SW 1271 (cell line): ENCODE data around the gene VWA8.
"Not testable (repeated sequence)": the region's sequence is repeated elsewhere in the genome, so short reads cannot be mapped to it uniquely, and the experiment has no call there.

Source experiments
- DNase-seq, 2 experiments: peaks; one replicate each; lab custom pipeline; 2025; lab: John Stamatoyannopoulos, UW

VWA8 gene

DNA sequence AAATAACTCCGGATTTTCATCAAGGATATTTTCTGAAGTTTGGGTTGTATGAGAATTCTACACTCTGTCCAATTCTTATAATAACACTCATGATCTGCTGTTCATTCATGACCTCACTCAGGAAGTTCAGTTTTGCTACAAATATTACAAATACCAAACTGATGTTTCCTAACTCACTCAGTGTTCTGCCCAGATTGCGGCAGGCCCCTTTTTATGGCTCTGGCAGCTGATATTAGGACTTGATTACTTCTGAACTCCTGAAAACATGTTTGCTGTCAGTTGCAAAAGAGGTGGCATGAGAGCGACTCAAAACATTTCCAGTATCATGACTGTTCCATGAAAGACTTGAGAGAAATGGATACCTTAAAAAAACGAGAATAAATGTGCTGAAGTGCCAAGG lies 315.6 kb downstream of the VWA8 start:
- DNase-seq = peak; percentile 31 to 42

DNA sequence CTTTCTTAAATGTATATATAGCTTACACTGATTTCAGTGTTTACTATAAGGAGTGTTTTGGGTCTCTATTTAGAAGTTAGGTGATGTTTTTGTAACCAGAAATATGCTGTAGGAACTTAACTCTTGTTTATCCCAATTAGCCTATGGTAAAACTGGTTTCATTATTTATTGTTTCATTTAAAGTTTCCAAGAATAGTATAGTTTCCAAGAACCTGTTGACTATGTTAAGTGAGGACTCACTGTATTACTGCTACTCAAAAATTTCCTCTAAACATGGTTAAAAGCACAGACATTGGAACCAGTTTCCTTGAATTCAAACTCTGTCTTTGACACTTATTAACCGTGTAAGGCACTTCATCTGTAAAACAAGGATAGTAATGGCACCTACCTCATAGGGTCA lies 316.2 kb downstream of the VWA8 start:
- no peak for DNase-seq

DNA sequence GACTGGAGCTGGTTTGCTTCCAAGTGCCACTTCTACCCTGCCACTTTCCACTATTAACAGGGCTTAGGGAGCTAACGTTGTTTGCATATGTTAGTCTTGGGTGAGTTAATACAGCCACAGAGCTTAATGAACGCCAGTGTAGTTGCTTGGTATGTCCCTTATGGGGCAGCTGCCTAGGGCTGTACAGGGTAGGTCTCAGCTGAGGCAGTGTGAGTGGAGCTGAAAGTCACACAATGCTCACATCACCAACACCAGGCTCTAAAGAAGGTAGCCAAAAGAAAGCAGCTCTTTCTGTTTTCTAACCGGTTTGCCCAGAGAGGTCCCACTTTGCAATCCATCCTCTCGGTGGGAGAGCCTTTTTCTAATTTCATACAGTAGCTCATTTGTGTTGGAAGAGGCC lies 317.4 kb downstream of the VWA8 start:
- DNase-seq = no peak

DNA sequence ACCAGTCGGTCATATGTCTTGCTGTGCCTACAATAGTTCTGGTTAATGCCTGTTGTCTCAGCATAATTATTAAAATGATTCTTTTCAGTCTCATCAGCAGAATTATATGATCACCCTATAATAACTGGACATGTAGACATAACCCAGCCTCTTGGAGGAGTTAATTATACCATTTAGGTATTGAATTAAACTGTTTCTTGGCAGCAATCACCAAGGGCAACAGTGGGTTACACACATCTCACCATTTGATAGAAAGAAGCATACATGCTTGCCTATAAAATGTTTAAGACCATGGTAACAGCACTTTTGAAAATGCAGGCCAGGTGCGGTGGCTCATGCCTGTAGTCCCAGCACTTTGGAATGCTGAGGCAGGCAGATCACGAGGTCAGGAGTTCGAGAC lies 318.9 kb downstream of the VWA8 start:
- no peak for DNase-seq

DNA sequence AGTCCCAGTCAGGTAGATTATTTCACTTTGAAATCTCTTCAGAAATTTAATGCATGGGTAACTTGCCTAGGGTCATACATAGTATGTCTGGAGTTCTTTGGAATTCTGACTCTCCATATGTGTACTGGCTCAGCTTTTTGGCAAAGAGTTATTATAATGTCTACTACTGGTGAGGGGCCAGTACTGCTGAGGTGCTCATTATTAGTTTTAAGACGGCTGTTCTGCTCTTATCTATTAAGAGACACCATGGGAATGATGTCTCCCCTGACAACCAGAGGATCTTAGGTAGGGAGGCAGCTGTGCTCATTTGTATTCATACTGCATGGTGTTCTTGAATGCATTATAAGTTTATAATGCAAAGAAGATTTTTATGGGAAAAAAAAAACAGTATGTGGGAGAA lies 319.5 kb downstream of the VWA8 start:
- no peak for DNase-seq

DNA sequence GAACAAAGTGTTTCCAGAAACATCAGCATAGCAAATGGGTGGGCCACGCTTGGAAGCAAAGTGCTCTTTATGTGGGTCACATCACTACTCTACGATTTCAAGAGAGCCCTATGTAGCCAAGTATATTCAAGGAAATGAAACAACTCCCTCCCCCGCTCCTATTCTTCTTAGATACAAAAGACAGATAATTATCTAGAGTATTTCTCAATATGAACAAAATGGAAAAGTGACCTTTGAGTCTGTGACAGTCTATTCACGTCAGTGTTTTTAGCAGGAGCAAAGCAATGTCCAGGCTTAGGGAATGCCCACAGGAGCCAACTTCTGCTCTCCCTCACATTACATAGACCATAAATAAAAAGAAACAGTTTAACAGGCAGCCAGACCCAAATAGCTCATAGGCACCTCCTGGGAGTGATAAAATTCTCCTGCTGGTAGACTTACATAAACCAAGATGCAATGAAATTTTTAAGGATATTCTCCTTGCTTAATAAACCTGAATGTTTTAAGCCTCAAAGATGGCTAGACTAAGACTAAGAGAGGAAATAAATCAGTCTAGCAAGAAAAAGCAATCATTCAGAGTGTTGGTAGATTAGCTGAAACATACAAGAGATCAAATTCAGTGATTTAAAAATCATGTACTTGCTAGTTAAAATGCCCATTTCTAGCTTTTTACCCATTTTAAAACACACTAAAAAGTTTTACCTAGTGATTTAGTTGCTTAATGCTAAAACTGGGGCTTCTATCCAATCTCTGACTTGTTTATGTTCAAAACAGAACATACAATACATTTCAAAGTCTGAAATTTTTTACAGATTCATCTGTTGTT lies 320.7 kb downstream of the VWA8 start:
- DNase-seq = no peak

DNA sequence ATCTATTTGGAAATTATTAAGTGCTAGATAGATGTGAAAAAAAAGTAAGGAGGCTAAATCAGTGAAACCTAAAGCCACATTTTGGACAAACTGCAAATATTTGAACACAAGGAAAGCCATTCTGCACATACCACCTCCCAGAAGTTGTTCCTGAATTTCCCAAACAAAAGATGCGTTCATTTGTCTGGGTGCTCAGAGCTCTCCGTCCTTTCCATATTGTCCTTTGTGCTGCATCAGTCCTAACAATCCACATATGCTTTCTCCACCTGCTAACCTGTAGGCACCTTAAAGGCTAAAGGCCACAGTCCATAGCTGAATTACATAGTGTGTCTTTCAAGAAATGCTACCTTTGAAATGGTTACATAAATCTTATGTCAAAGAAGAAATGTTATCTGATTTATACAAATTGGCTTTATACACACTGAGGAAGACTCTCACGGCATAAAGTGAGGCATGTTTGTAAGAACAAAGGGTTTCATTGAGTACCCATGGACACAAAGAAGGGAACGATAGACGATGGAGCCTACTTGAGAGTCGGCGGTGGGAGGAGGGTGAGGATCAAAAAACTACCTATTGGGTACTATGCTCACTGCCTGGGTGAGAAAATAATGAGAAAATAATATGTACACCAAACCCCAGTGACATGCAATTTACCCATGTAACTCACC lies 321.5 kb downstream of the VWA8 start:
- DNase-seq = no peak

DNA sequence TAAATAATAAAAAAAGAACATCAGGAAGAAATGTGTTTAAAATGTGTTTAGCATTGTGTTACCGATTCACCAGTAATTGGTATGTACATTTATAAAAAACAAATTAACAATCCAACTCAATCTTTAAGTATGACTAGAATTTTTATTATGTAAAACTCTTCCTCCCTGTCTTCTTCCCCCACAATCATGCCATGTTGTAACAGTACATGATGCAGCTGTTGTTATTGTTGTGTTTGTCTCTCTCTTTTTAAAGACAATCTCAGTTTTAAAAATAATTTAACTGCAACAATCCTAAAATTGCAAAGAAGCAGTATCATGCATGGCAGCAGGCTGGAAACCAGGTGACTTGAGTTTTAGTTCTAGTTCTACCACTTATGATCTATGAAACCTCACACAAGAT lies 323.3 kb downstream of the VWA8 start:
- DNase-seq = no peak

DNA sequence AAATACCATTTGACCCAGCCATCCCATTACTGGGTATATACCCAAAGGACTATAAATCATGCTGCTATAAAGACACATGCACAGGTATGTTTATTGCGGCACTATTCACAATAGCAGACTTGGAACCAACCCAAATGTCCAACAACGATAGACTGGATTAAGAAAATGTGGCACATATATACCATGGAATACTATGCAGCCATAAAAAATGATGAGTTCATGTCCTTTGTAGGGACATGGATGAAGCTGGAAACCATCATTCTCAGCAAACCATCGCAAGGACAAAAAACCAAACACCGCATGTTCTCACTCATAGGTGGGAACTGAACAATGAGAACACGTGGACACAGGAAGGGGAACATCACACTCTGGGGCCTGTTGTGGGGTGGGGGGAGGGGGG lies 323.9 kb downstream of the VWA8 start:
- not testable (repeated sequence) for DNase-seq

DNA sequence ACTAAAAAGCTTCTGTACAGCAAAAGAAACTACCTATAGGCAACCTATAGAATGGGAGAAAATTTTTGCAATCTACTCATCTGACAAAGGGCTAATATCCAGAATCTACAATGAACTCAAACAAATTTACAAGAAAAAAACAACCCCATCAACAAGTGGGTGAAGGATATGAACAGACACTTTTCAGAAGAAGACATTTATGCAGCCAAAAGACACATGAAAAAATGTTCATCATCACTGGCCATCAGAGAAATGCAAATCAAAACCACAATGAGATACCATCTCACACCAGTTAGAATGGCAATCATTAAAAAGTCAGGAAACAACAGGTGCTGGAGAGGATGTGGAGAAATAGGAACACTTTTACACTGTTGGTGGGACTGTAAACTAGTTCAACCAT lies 324.3 kb downstream of the VWA8 start:
- DNase-seq = not testable (repeated sequence)

DNA sequence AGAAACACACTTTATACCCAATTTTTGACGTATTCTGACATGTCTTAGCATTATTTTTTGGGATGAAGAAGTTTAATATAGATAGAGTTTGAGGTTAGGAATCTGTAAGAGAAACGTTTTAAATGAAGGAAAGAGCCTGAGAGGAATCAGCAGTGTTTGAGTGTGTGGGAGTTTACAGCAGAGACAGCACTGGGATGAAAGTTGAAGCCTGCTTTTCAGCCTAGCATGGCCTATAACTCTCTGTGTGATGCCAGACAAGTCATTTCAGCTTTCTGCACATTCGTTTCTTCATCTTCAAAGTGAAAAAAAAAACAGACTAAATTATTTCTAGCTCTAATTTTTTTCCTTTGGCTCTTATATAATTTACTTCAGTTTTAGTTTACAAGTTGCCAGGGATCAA lies 326.5 kb downstream of the VWA8 start:
- DNase-seq = no peak

DNA sequence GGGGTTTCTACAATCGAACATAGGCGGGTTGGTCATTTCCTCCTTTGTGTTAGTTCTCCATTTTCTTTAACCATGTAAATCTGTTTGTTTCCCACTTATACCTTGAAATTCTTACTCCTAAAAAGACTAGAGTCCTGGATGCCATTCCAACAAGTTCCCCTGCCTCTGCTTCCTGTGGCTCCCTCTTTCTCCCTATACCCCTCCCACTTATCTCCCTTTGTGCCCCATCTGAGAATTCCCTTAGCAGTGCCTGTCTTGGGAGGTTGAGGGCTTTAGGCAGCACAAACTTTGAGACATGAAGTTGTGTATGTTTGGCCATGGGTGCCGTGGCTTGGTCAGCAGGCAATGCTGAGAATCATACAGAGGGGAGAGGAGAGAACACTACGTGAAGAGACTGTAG lies 327.1 kb downstream of the VWA8 start:
- no peak for DNase-seq

DNA sequence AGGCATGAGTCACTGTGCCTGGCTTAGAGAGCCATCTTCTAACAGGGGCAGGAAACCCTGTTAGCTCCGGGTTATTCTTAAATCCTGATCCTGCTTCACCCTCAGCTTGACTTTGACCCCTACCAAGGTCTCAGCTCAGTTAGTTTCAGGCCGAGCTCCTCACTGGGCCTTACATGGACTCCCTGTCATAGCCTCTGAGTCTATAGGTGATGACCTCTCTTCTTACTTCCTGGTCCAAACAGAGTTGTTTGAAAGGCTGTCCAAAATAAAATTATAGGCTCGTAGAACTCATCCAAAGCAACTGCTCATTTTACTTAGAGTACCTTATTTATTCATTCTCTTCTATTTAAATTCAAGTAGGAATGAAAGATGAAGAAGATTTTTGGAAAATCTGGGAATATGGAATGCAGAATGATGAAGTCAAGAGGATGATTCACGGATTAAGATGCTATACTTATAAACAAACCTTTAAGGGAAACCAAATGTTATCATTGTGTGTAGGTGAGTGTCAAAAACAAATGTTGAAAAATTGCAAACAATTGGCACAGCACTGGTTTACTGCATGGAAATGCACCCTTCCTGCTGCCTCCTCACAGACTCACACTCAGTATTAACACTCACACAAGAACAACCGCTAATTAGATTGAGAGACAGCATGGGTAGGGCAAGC lies 329.5 kb downstream of the VWA8 start:
- DNase-seq = no peak

DNA sequence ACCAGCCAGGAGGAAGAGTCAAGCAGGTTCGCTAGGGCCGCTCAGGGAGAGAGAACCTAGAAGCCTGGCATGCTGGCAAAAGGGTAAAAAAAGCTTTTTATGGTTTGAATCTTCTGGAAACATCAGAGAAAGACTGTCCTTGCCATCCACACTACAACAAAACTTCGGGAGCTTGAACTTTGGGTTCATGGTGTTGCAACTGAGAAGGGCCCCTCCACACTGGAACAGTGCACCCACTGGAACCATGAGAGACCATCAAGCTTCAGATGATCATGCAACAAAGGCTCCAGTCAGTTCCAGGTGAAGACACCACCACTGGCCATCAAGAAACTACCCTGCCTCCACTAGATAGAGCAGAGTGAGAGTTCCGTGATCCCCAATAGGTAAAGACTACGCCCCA lies 333.5 kb downstream of the VWA8 start:
- no peak for DNase-seq

DNA sequence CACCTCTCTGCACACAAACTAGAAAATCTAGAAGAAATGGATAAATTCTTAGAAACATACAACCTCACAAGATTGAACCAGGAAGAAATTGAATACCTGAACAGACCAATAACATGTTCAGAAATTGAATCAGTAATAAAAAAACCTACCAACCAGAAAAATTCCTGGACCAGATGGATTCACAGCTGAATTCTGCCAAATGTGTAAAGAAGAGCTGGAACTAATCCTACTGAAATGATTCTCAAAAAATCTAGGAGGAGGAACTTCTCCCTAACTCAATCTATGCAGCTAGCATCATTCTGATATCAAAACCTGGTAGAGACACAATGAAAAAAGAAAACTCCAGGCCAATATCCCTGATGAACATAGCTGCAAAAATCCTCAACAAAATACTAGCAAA lies 336.9 kb downstream of the VWA8 start:
- no peak for DNase-seq

DNA sequence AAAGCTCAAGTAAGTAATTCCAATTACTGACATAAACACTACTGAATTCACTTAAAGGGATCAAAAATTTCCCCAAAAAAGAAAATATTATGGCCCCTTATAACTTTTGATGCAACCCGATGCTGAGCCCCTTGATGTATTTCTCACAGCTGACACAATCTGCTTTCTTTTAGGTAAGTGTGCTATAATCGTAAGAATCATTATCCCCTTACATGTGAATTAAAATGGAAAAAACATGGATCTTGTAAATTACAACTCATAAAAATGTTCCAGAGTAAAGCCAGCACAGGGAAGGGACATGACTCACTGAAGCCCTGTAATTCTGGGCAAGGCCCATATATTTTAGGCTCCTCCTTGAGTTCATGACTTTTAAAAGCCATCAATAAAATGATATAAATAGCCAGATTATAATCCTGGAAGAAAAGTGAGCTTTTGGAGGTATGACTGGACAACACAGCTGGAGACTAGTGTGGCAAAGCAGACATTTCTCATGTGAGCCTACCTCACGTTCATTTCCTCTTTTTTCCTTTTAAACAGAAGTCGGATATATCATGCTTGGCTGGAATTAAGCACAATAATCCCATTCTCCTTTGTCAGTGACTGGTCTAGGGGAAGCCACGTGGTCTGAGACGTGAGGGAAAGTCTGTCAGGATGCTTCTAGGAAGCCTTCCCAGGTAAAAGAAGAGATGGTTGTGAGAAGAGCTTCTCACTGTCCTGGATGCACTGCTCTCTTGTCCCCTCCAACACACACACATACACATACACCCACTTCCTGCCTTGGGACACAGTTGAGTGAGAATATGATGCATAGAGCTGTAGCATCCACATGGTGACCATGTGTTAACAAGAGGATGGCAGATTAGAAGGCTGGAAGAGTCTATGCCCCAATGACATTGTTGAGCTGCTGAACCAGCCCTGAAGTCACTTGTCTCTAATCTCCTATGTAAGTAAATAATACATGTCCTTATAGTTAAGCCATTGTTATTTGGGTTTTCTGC lies 338.2 kb downstream of the VWA8 start:
- DNase-seq = no peak

DNA sequence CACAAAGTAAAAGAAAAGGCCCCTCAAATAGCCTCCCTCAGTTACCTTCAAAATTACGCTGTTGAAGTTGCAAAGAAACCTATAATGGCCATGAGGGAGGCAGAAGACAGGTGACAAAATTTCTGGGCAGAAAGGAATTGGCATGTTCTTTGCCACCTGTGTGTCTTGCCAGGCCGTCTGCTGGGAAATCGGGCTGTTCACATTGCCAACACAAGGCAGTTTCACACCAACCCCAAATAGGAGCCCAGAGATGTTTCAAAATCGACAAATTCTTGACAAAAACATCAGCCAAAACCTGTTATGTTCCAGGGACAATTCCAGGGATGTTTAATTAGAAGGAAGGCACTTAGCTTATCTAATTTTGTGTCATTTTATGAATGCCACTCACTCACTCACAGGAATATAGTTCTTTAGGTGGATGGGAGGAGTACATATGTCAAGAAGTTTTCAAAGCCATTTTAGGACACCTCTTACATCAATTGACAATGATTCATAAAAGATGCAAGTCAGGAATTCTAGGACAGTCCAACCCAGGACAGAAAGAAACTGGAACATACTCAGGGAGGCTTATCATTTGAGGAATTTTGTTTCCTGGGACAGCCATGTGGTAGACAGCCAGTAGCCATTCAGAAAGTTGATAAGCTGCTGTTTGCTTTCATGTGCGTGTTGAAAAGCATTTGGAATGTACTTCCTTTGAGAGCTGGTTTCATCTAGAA lies 339.0 kb downstream of the VWA8 start:
- DNase-seq = no peak

DNA sequence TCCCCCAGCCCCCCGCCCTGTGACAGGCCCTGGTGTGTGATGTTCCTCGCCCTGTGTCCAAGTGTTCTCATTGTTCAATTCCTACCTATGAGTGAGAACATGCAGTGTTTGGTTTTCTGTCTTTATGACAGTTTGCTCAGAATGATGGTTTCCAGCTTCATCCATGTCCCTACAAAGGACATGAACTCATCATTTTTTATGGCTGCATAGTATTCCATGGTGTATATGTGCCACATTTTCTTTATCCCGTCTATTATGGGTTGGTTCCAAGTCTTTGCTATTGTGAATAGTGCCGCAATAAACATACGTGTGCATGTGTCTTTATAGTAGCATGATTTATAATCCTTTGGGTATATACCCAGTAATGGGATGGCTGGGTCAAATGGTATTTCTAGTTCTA lies 343.3 kb downstream of the VWA8 start:
- not testable (repeated sequence) for DNase-seq

DNA sequence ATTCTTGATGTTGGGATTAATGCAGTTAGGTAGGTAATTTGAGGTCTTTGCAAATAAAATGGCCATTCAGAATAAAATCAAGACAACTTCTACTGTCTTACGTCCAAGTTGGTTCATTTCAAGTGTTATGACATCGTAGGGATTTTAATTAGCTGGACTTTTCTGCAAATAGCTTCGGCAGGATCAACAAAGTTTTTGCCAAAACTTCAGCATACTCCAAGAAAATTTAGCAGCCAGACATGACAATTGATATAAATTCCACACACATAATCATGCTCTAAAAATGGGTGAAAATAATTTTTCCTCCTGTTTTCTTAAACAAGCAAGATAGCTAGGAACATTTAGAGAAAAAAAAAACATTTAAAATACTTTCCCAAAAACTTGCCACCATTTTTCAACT lies 344.8 kb downstream of the VWA8 start:
- no peak for DNase-seq

DNA sequence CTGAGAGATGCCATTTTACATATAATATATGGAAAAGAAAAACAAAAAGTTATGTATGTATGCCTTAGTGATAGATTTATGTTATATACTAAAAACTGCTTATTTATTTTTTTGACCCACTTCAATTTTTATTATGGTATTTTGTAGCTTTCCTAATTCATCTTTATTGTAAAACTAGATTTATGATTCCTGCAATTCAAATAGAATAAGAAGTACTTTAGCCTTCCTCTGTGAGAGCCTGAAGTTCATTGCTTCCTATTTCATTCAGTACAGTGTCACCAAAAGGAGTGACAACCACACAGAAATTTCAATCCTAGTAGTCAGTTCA lies 345.4 kb downstream of the VWA8 start:
- no peak for DNase-seq
